GM12878 (cell line): ENCODE results near the gene PTRH2. TPM values are rescaled to one million over a fixed set of nuclear protein-coding genes. Genes with fewer than 3 reads are reported as not detected.

Source experiments
- ATAC-seq: fragments of 200-7000 bp; cut with Tn5 transposase; 3 replicates; pipeline ENCODE4 v1.9.1; 2020; ENCODE audit warnings: mild to moderate bottlenecking, moderate library complexity
- BruUV-seq: library from RNA; stranded (reverse); fragments of 400-500 nt; replicated peaks from 2 replicates; lab custom pipeline; 2021; lab: Mats Ljungman, UMichigan
- CTCF ChIA-PET: fragments of 300-600 bp; sonication (Branson Sonifier 250); formaldehyde crosslinking; extraction: SDS; loops from one replicate; lab custom pipeline; 2021; ENCODE audit warnings: inconsistent platforms; lab: Yijun Ruan, JAX
- POLR2A ChIA-PET: fragments of 350-600 bp; formaldehyde crosslinking; extraction: SDS; loops from one replicate; lab custom pipeline; 2021; ENCODE audit warnings: inconsistent platforms; lab: Charles Lee
- RAD21 ChIA-PET: fragments of 300-600 bp; sonication (Branson Sonifier 250); formaldehyde crosslinking; loops from one replicate; lab custom pipeline; 2023; ENCODE audit warnings: antibody characterized with exemption; ENCODE audit not compliant: unreplicated experiment; lab: Charles Lee
- SMC1A ChIA-PET: fragments of 300-600 bp; sonication (Branson Sonifier 250); formaldehyde crosslinking; loops from one replicate; lab custom pipeline; 2023; ENCODE audit not compliant: unreplicated experiment, uncharacterized antibody; lab: Charles Lee
- DNase-seq: peaks from one replicate; pipeline ENCODE4 v3.0.0-alpha.2; 2011; ENCODE audit warnings: low read depth, low spot score
- FAIRE-seq: peaks from 3 replicates; lab custom pipeline; 2011; peaks lifted over from hg19 to GRCh38; lab: Jason Lieb, UNC
- H2AFZ ChIP-seq: 2 replicates; pipeline ENCODE4 v1.6.0; 2011; ENCODE audit warnings: low read depth, low read length, control low read depth; ENCODE audit not compliant: control insufficient read depth
- H3K27ac ChIP-seq: 2 replicates; pipeline ENCODE4 v1.5.1; 2011; ENCODE audit warnings: control low read depth; ENCODE audit not compliant: control insufficient read depth, insufficient read depth
- H3K27me3 ChIP-seq, 2 experiments: replicated peaks in 1 of 2; 2 replicates each; pipeline versions ENCODE4 v1.6.0 to v1.6.1; 2011; ENCODE audit warnings: low read length in 1 of 2; ENCODE audit not compliant: control insufficient read depth in 2 of 2, insufficient read depth in 2 of 2
- H3K36me3 ChIP-seq, 2 experiments: 2 replicates each; pipeline ENCODE4 v1.5.1; 2011; ENCODE audit warnings: low read length in 1 of 2; ENCODE audit not compliant: control insufficient read depth in 2 of 2, insufficient read depth in 2 of 2
- H3K4me1 ChIP-seq: 2 replicates; pipeline ENCODE4 v1.6.1; 2011; ENCODE audit warnings: mild to moderate bottlenecking, low read length, moderate library complexity, mixed read lengths; ENCODE audit not compliant: control insufficient read depth, insufficient read depth
- H3K4me2 ChIP-seq: 2 replicates; pipeline ENCODE4 v1.6.0; 2011; ENCODE audit warnings: control low read depth; ENCODE audit not compliant: control insufficient read depth, insufficient read depth
- H3K4me3 ChIP-seq: fragments of 200-600 bp; sonication (generic); 2 replicates; pipeline ENCODE4 v1.5.1; 2016
- H3K79me2 ChIP-seq: 2 replicates; pipeline ENCODE4 v1.6.0; 2011; ENCODE audit warnings: low read length; ENCODE audit not compliant: control insufficient read depth, insufficient read depth
- H3K9ac ChIP-seq: 2 replicates; pipeline ENCODE4 v1.8.0; 2011; ENCODE audit warnings: low read length, control low read depth, mixed read lengths; ENCODE audit not compliant: control insufficient read depth, insufficient read depth
- H3K9me3 ChIP-seq: replicated peaks from 3 replicates; pipeline ENCODE4 v1.5.1; 2011; ENCODE audit warnings: mild to moderate bottlenecking, low read length; ENCODE audit not compliant: control insufficient read depth, insufficient read depth
- H4K20me1 ChIP-seq: 2 replicates; pipeline ENCODE4 v1.6.0; 2011; ENCODE audit not compliant: control insufficient read depth, insufficient read depth
- CBX3 ChIP-seq: fragments of 200-600 bp; sonication (generic); IDR thresholded peaks from 2 replicates; pipeline ENCODE4 v1.6.1; 2016; ENCODE audit warnings: low read depth, borderline replicate concordance
- FOXM1 ChIP-seq: IDR thresholded peaks from 2 replicates; pipeline ENCODE4 v1.6.1; 2012; ENCODE audit warnings: low read depth, mild to moderate bottlenecking, inconsistent platforms, low read length, moderate library complexity
- JUND ChIP-seq: IDR thresholded peaks from 2 replicates; pipeline ENCODE4 v1.6.1; 2012; ENCODE audit warnings: low read depth, mild to moderate bottlenecking, low read length, improper control_type of control experiment, moderate library complexity
- KAT2A ChIP-seq: conservative IDR thresholded peaks from 2 replicates; pipeline ENCODE4 v1.6.1; 2011; ENCODE audit warnings: low read depth, low read length; ENCODE audit not compliant: control insufficient read depth
- POLR2AphosphoS5 ChIP-seq: IDR thresholded peaks from 2 replicates; pipeline ENCODE4 v1.6.1; 2011; ENCODE audit warnings: mild to moderate bottlenecking, low read length, inconsistent platforms
- RAD51 ChIP-seq: fragments of 450-650 bp; IDR thresholded peaks from 2 replicates; pipeline ENCODE4 v1.6.1; 2016; ENCODE audit warnings: moderate library complexity, mild to moderate bottlenecking, inconsistent platforms
- SREBF1 ChIP-seq: IDR thresholded peaks from 2 replicates; pipeline ENCODE4 v1.6.1; 2012; ENCODE audit warnings: mild to moderate bottlenecking, low read length
- SRF ChIP-seq, 2 experiments: IDR thresholded peaks; 2 replicates each; pipeline ENCODE4 v1.6.1; 2011; ENCODE audit warnings: low read depth in 2 of 2, low read length in 2 of 2, mild to moderate bottlenecking in 1 of 2, moderate library complexity in 1 of 2
- STAT3 ChIP-seq: IDR thresholded peaks from 2 replicates; pipeline ENCODE4 v1.6.1; 2011; ENCODE audit warnings: low read depth, low read length, improper control_type of control experiment
- TARDBP ChIP-seq: IDR thresholded peaks from 2 replicates; pipeline ENCODE4 v1.6.1; 2016; ENCODE audit warnings: borderline replicate concordance
- WGBS: methylation state at CpG from one replicate; pipeline ENCODE4 v1.1.6; 2016; ENCODE audit warnings: low lambda C conversion rate; ENCODE audit not compliant: insufficient replicate concordance, insufficient coverage; ENCODE audit errors: missing lambda C conversion rate; 5-methylcytosine and 5-hydroxymethylcytosine counted together
- in situ Hi-C: fragments of 300-500 bp; cut with MboI; formaldehyde crosslinking; loops from 9 replicates; pipeline ENCODE4 v1.14.3; 2018; ENCODE audit warnings: mixed read lengths
- intact Hi-C: fragments of 100-400 bp; cut with micrococcal nuclease; formaldehyde crosslinking; loops from one replicate; pipeline ENCODE4 v1.14.2; 2022; ENCODE audit not compliant: unreplicated experiment
- polyA plus RNA-seq, 11 experiments: library from polyadenylated mRNA; depleted of rRNA in 4 of 11; unstranded in 6 of 11; stranded (reverse) in 5 of 11; fragments of >200 nt; fragmentation: Nextera tagmentation in 4 of 11; fragmentation: Illumina TruSeq in 1 of 11; extraction: Ambion mirVana in 4 of 11; extraction: Trizol in 1 of 11; gene quantifications; 1 replicate in 1 of 11; 2 replicates in 10 of 11; pipeline versions ENCODE4 v1.2.1 to v1.2.3, GENCODE V29; 2011 to 2016; ENCODE audit warnings: inconsistent platforms in 2 of 11, missing spikeins in 2 of 11, low read depth in 1 of 11
- total RNA-seq, 4 experiments: library from RNA; depleted of rRNA in 3 of 4; stranded (reverse); fragments of >200 nt in 3 of 4; fragmentation: Illumina TruSeq in 1 of 4; extraction: Trizol in 1 of 4; gene quantifications; 2 replicates each; pipeline versions ENCODE4 v1.2.1 to v1.2.3, GENCODE V29; 2013 to 2021
- TF ChIP-seq, protein P1 (sequence below): fragments of 450-650 bp; IDR thresholded peaks from 2 replicates; pipeline ENCODE4 v1.6.1; 2017; ENCODE audit warnings: mild to moderate bottlenecking, moderate library complexity

Gene PTRH2
- total and polyA plus RNA-seq, 10 of the 15 experiments (the other 5 are each of a cell fraction or from before 2014, with no cell fraction given), result 37.7 to 156 (median 63.4) TPM

DNA sequence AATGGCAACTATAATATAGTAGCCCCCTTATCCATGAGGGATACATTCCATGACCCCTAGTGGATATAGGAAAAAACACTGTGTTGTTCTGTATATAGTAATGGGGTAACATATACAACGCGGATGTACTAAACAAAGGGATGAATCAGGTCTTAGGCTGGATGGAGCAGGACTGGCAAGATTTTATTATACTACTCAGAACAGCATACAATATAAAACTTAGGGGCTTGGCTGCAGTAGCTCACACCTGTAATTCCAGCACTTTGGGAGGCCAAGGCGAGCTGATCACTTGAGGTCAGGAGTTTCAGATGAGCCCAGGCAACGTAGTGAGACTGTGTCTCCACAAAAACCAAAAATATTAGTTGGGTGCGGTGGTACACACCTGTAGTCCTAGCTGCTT lies 27.0 kb upstream of the PTRH2 start (continued):
- TF ChIP-seq, protein P1, sequence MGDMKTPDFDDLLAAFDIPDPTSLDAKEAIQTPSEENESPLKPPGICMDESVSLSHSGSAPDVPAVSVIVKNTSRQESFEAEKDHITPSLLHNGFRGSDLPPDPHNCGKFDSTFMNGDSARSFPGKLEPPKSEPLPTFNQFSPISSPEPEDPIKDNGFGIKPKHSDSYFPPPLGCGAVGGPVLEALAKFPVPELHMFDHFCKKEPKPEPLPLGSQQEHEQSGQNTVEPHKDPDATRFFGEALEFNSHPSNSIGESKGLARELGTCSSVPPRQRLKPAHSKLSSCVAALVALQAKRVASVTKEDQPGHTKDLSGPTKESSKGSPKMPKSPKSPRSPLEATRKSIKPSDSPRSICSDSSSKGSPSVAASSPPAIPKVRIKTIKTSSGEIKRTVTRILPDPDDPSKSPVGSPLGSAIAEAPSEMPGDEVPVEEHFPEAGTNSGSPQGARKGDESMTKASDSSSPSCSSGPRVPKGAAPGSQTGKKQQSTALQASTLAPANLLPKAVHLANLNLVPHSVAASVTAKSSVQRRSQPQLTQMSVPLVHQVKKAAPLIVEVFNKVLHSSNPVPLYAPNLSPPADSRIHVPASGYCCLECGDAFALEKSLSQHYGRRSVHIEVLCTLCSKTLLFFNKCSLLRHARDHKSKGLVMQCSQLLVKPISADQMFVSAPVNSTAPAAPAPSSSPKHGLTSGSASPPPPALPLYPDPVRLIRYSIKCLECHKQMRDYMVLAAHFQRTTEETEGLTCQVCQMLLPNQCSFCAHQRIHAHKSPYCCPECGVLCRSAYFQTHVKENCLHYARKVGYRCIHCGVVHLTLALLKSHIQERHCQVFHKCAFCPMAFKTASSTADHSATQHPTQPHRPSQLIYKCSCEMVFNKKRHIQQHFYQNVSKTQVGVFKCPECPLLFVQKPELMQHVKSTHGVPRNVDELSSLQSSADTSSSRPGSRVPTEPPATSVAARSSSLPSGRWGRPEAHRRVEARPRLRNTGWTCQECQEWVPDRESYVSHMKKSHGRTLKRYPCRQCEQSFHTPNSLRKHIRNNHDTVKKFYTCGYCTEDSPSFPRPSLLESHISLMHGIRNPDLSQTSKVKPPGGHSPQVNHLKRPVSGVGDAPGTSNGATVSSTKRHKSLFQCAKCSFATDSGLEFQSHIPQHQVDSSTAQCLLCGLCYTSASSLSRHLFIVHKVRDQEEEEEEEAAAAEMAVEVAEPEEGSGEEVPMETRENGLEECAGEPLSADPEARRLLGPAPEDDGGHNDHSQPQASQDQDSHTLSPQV, result no peak
- no peak for TF ChIP-seq STAT3
- no peak for TF ChIP-seq RAD51
- no peak for TF ChIP-seq TARDBP
- TF ChIP-seq SREBF1, result no peak
- TF ChIP-seq KAT2A, result no peak
- TF ChIP-seq CBX3, result no peak

GRCh38 chr17:59733697-59734096 lies 26.5 kb upstream of the PTRH2 start:
- no peak for ATAC-seq
- Histone ChIP-seq H3K9me3 (no peaks in the 10 kb centered on the region), H4K20me1 (no peaks in the 10 kb centered on the region), H3K79me2 (peaks cover 5% of the 10 kb centered on the region), H3K4me2 (no peak overlapping the region), H3K27me3 (no peaks in the 10 kb centered on the region), H3K27ac (no peak overlapping the region), H3K4me1 (no peaks in the 10 kb centered on the region; the same call in 1 of the 2 replicates), H3K9ac (no peak overlapping the region), H3K4me3 (no peak overlapping the region)
- 94% methylated on average over 2 of the region's 2 CpGs for WGBS
- ChIA-PET RAD21 (interaction anchor here (1.2 kb wide), 1 partner anchor 12 kb away, joined by 3 read pairs; no protein-coding TSS in a partner anchor), CTCF (interaction anchor here (0.6 to 1.3 kb wide), 4 partner anchors 12 to 343 kb away, joined by 3 to 8 read pairs (median 4); no protein-coding TSS in a partner anchor)
- TF ChIP-seq JUND (no peak), FOXM1 (no peak), POLR2AphosphoS5 (no peak), SRF (IDR thresholded peaks at IDR 0.05; ENCODE audit: low read depth in 2 of 2, low read length in 2 of 2) (no peak)
- TF ChIP-seq, all 136 proteins: peak for 0
- intact Hi-C loops (no loop called here), in situ Hi-C loops (no loop called here)
- SMC1A ChIA-PET, result interaction anchor here (0.7 to 1.4 kb wide), 4 partner anchors 9 to 505 kb away, joined by 3 read pairs; no protein-coding TSS in a partner anchor
- Histone ChIP-seq H3K36me3 (peaks cover 0 to 6% of the 10 kb centered on the region in 2 experiments; a peak in 1 of 4 replicates), H2AFZ (no peak overlapping the region)
- DNase-seq (no peak), FAIRE-seq (no peak)
- no TSS peak for BruUV-seq
- POLR2A ChIA-PET, result interaction anchor here (1.0 kb wide), 1 partner anchor 8 kb away, joined by 4 read pairs; no protein-coding TSS in a partner anchor
